Tibial nerve (tissue), 4 donors: ENCODE results near the gene ABCB11. TPM values are rescaled to one million over a fixed set of nuclear protein-coding genes. Genes with fewer than 3 reads are reported as not detected.

Experiments
- DNase-seq, 2 donors: peaks; one replicate each; pipeline ENCODE4 v3.0.0-alpha.2; 2019; ENCODE audit warnings: low spot score in 2 of 2
- H3K27ac ChIP-seq, 4 donors: fragments of 200-600 bp; sonication (generic) in 3 of 4; one replicate each; pipeline ENCODE4 v1.5.1; 2017 to 2019; ENCODE audit warnings: mild to moderate bottlenecking in 1 of 4
- H3K27me3 ChIP-seq, 2 donors: fragments of 200-600 bp; sonication (generic) in 1 of 2; one replicate each; pipeline versions ENCODE4 v1.5.1 to v1.6.0; 2017 to 2019
- H3K36me3 ChIP-seq, 3 donors: fragments of 200-600 bp; sonication (generic); one replicate each; pipeline ENCODE4 v1.5.1; 2018 to 2019
- H3K4me1 ChIP-seq, 4 donors: fragments of 200-600 bp; sonication (generic) in 3 of 4; one replicate each; pipeline ENCODE4 v1.5.1; 2017 to 2019
- H3K4me3 ChIP-seq, 4 donors: fragments of 200-600 bp; sonication (generic) in 3 of 4; one replicate each; pipeline ENCODE4 v1.5.1; 2017 to 2019; ENCODE audit warnings: mild to moderate bottlenecking in 1 of 4, moderate library complexity in 1 of 4
- H3K9me3 ChIP-seq, 4 donors: fragments of 200-600 bp; sonication (generic) in 3 of 4; one replicate each; pipeline ENCODE4 v1.5.1; 2017 to 2019
- EP300 ChIP-seq, 2 donors: sonication (generic); formaldehyde crosslinking; IDR thresholded peaks; one replicate each; pipeline ENCODE4 v1.6.1; 2017; ENCODE audit warnings: antibody characterized with exemption in 2 of 2, mild to moderate bottlenecking in 1 of 2
- POLR2A ChIP-seq, 2 donors: fragments of 450-650 bp; IDR thresholded peaks; one replicate each; pipeline ENCODE4 v1.6.1; 2017; ENCODE audit warnings: antibody characterized with exemption in 2 of 2, mild to moderate bottlenecking in 2 of 2, moderate library complexity in 2 of 2
- WGBS, 2 donors: methylation state at CpG; one replicate each; pipeline ENCODE4 v1.1.5; 2018; 5-methylcytosine and 5-hydroxymethylcytosine counted together
- total RNA-seq, 4 donors: library from RNA; depleted of rRNA; stranded (reverse); fragments of >200 nt; gene quantifications; one replicate each; pipeline ENCODE4 v1.1.0, GENCODE V29; 2016
- TF ChIP-seq, protein P1 (sequence below), 5 experiments: fragments of 200-600 bp in 3 of 5; fragments of 450-650 bp in 2 of 5; sonication (generic) in 3 of 5; IDR thresholded peaks; one replicate each; pipeline ENCODE4 v1.5.1; 2016 to 2019; ENCODE audit warnings: antibody characterized with exemption in 5 of 5, mild to moderate bottlenecking in 3 of 5, moderate library complexity in 2 of 5

ABCB11 gene
- total RNA-seq, 4 donors from 2014 or later: 0.30 to 0.63 (median 0.39) TPM; not detected in 1

DNA sequence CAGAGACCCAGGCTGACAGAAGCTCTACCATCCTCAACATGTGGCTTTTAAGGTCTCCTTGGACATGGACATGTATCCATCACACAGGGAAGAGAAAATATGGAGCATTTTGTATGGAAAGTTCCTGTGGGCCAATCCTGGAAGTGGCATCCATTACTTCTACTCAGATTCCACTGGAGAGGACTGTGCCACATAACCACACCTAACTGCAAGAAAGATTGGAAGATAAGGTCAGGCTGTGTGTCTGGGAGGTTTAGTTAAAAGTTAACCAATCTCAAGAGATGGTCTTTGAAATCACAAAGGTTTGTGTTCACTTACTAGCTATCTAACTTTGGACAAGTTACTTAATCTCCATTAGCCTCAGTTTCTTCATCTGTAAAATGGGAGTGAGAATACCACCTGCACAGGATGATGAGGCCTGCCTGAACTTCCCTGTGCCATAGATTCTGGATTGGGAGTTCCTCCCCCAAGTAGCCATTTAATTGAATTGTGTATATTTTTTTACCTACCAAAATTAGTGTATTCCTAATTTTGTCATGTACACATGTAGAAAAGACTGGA lies 3.9 kb upstream of the ABCB11 start:
- Histone ChIP-seq H3K9me3 (peaks cover 0 to 5% (median 0%) of the 10 kb centered on the region in 4 donors), H3K4me1 (no peaks in the 10 kb centered on the region), H3K27ac (no peak overlapping the region), H3K36me3 (no peaks in the 10 kb centered on the region), H3K4me3 (no peak overlapping the region), H3K27me3 (no peaks in the 10 kb centered on the region)
- no peak for TF ChIP-seq POLR2A (IDR thresholded peaks at IDR 0.05)
- DNase-seq: no peak

DNA sequence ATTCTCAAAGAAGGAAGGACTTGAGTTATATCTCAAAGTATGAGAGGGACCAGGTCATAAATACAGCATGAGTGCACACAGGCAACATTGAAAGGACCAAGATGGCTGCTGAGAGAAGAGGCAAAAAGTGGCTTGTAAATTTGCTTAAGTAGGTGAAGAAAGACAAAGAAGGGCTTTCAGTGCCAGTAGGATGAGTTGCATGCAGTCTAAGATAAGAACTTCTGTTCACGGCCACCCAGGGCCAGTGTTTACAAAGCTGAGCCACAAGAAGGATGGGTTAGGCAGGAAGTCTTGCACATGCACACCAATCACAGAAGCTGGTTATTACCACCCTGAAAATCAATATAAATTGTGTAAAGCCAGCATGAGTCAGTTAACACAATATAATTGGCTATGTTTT lies 3.1 kb upstream of the ABCB11 start:
- Histone ChIP-seq H3K36me3 (no peaks in the 10 kb centered on the region), H3K4me3 (no peak overlapping the region), H3K9me3 (peaks cover 0 to 5% (median 0%) of the 10 kb centered on the region in 4 donors), H3K27ac (no peak overlapping the region), H3K27me3 (no peaks in the 10 kb centered on the region), H3K4me1 (no peaks in the 10 kb centered on the region)
- WGBS, 2 donors: 36 to 45% methylated on average over 1 of the region's 1 CpG
- no peak for DNase-seq
- TF ChIP-seq, protein P1, sequence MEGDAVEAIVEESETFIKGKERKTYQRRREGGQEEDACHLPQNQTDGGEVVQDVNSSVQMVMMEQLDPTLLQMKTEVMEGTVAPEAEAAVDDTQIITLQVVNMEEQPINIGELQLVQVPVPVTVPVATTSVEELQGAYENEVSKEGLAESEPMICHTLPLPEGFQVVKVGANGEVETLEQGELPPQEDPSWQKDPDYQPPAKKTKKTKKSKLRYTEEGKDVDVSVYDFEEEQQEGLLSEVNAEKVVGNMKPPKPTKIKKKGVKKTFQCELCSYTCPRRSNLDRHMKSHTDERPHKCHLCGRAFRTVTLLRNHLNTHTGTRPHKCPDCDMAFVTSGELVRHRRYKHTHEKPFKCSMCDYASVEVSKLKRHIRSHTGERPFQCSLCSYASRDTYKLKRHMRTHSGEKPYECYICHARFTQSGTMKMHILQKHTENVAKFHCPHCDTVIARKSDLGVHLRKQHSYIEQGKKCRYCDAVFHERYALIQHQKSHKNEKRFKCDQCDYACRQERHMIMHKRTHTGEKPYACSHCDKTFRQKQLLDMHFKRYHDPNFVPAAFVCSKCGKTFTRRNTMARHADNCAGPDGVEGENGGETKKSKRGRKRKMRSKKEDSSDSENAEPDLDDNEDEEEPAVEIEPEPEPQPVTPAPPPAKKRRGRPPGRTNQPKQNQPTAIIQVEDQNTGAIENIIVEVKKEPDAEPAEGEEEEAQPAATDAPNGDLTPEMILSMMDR (IDR thresholded peaks at IDR 0.05): no peak
- TF ChIP-seq POLR2A (IDR thresholded peaks at IDR 0.05): no peak
- TF ChIP-seq EP300 (IDR thresholded peaks at IDR 0.05): no peak

DNA sequence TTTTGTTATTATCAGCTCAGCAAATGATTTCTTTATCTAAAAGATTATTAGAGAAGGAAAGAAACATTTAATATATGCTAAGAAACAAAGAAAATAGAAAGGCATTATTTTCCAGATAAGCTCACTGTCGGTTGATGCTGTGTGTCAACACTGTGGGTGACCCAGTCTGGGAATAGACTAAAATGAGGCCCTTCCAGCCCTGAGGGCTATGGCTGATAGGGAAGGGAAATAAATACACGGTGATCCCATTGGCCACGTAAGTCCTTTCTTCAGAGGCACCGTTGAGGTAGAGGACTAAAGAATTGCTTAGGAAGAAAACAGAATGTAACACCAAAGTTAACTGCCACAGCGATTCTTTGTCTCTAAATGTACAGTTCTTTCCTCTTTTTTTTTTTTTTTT lies 1.8 kb downstream of the ABCB11 start:
- Histone ChIP-seq H3K27ac (no peak overlapping the region), H3K9me3 (no peaks in the 10 kb centered on the region), H3K4me1 (no peaks in the 10 kb centered on the region), H3K36me3 (no peaks in the 10 kb centered on the region), H3K27me3 (no peaks in the 10 kb centered on the region), H3K4me3 (no peak overlapping the region)
- DNase-seq: no peak
- 80 to 82% methylated on average over 5 of the region's 5 CpGs for WGBS, 2 donors
- TF ChIP-seq EP300 (IDR thresholded peaks at IDR 0.05) (no peak), POLR2A (IDR thresholded peaks at IDR 0.05) (no peak)
- TF ChIP-seq, protein P1 (IDR thresholded peaks at IDR 0.05): no peak

DNA sequence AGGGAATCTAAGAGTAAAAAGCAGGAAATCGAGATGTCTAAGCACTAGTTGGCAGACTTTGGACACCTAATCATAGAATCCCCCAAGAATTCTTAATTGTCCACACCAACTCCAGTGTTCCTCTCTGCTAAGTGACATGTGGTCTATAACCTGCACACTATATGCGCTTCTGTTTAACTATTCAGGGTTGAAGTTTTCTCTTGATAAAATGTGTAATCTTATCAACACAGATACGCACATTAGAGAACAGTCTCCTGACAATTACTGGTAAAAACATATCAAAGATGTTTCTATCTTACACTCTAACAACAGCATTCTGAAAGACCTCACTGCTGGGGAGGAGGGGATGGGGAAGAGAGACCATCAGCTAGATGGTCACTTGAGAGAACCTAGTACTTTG lies 3.9 kb downstream of the ABCB11 start:
- H3K27me3 ChIP-seq: no peaks in the 10 kb centered on the region
- no peak overlapping the region for H3K27ac ChIP-seq
- H3K36me3 ChIP-seq: no peaks in the 10 kb centered on the region
- WGBS, 2 donors: 82 to 85% methylated on average over 3 of the region's 3 CpGs
- TF ChIP-seq EP300 (IDR thresholded peaks at IDR 0.05): no peak
- TF ChIP-seq, protein P1 (IDR thresholded peaks at IDR 0.05): no peak
- TF ChIP-seq POLR2A (IDR thresholded peaks at IDR 0.05): no peak
- no peak overlapping the region for H3K4me3 ChIP-seq
- no peaks in the 10 kb centered on the region for H3K9me3 ChIP-seq
- H3K4me1 ChIP-seq: no peaks in the 10 kb centered on the region
- no peak for DNase-seq

DNA sequence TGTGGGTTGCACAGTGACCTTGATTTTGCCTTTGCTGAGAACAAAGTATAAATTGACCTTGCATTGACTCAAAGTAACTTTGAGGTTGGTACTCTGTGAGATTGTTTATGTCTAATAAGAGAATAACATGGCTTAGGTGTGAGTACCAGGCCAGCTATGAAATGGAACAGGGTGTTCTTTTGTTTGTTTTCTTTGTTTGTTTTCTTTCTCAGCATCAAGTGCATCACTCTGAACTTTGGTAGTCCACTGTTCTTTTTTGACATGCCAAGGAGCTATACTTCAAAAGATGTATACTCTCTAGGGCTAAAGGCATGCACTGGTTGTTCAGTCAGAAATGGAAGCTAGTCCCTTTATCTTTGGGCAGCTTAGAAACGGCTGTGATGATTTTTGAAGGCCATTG lies 5.1 kb downstream of the ABCB11 start:
- 53 to 75% methylated on average over 1 of the region's 1 CpG for WGBS, 2 donors
- TF ChIP-seq POLR2A (IDR thresholded peaks at IDR 0.05): no peak
- TF ChIP-seq EP300 (IDR thresholded peaks at IDR 0.05): no peak
- TF ChIP-seq, protein P1 (IDR thresholded peaks at IDR 0.05): no peak
- no peaks in the 10 kb centered on the region for H3K27me3 ChIP-seq
- no peaks in the 10 kb centered on the region for H3K36me3 ChIP-seq
- H3K9me3 ChIP-seq: no peaks in the 10 kb centered on the region
- no peak overlapping the region for H3K27ac ChIP-seq
- no peaks in the 10 kb centered on the region for H3K4me1 ChIP-seq
- DNase-seq: no peak
- no peak overlapping the region for H3K4me3 ChIP-seq

DNA sequence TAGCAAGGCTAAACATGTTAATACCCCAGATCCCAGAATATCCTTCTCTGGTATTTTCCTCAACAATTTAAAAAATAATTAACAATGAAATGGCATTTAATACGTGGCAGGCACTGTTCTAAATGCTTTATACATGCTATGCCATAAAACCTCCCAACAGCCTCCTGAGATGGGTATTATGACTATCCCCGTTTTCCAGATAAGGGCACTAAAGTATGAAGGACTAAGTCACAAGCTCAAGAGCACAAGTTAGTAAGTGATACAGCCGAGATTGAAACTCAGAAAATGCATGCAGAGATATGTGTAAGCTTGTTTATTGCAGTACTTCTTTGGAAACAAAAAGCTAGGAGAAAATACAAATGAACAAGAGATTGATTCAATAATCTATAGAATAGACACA lies 8.0 kb downstream of the ABCB11 start:
- WGBS, 2 donors: 54 to 69% methylated on average over 3 of the region's 3 CpGs
- no peak overlapping the region for H3K27ac ChIP-seq
- no peaks in the 10 kb centered on the region for H3K9me3 ChIP-seq
- no peak for TF ChIP-seq EP300 (IDR thresholded peaks at IDR 0.05)
- no peak for TF ChIP-seq POLR2A (IDR thresholded peaks at IDR 0.05)
- TF ChIP-seq, protein P1 (IDR thresholded peaks at IDR 0.05): no peak
- H3K36me3 ChIP-seq: no peaks in the 10 kb centered on the region
- no peaks in the 10 kb centered on the region for H3K27me3 ChIP-seq
- H3K4me3 ChIP-seq: no peak overlapping the region
- H3K4me1 ChIP-seq: no peaks in the 10 kb centered on the region
- DNase-seq: no peak
